Spleen (tissue), 7 donors: ENCODE measurements around the gene DOCK11.

ENCODE experiments used
- CTCF ChIP-seq, 11 experiments: fragments of 200-600 bp in 7 of 11; fragments of 450-650 bp in 4 of 11; sonication (generic) in 4 of 11; IDR thresholded peaks in 8 of 11; conservative IDR thresholded peaks in 3 of 11; 1 replicate in 7 of 11; 2 replicates in 4 of 11; pipeline versions ENCODE4 v1.4.0 to v1.8.0; 2016 to 2021; ENCODE audit warnings: antibody characterized with exemption in 11 of 11, inconsistent platforms in 4 of 11, mild to moderate bottlenecking in 1 of 11
- POLR2AphosphoS5 ChIP-seq, 3 donors: sonication (generic); formaldehyde crosslinking; IDR thresholded peaks; one replicate each; pipeline ENCODE4 v1.5.1; 2017; ENCODE audit warnings: antibody characterized with exemption in 3 of 3
- donor health status: DM: no; HTN: no; CAD: no; lungs with moderate emphysema.
- donor health status: DM: no; HTN: no; CAD: no.
- donor health status: DM: no; HTN: no; CAD: no.

GRCh38 chrX:118660085-118660484 is 164.5 kb downstream of the DOCK11 start:
- TF ChIP-seq CTCF (IDR thresholded peaks at IDR 0.05 in 8 of 11, conservative IDR thresholded peaks at IDR 0.05 in 3 of 11): no peak
- TF ChIP-seq POLR2AphosphoS5 (IDR thresholded peaks at IDR 0.05): no peak
